ENCODE results near the gene OR1L6.

The OR1L6 gene, protein sequence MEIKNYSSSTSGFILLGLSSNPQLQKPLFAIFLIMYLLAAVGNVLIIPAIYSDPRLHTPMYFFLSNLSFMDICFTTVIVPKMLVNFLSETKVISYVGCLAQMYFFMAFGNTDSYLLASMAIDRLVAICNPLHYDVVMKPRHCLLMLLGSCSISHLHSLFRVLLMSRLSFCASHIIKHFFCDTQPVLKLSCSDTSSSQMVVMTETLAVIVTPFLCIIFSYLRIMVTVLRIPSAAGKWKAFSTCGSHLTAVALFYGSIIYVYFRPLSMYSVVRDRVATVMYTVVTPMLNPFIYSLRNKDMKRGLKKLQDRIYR

DNA sequence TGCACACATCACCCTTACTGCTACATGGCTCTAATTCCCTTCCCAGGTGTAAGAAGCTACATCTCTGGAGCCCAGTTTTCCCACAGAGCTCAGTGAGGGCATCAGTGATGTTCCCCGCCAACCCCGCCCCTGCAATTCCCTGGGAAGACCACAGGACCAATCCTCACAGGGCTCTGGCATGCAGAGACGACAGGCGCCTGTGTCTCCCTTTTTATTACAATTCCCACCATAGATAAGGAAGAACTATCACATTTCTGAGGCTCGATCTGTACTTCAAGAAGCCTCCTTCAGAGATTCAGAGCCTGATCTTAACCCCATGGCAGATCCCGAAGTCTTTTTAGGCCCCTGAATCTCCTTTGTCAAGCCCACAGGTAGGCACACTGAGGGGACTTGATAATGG lies at the start of gene OR1L6:
TSS of gene OR1L6 (plus strand) at position 301 of the 400 bp plus-strand sequence. CDS start 7,545 bp downstream, outside the sequence.
- no peak for DNase-seq

GRCh38 chr9:122695696-122696095 lies 46.4 kb upstream of the OR1L6 start:
- no peak for DNase-seq

DNA sequence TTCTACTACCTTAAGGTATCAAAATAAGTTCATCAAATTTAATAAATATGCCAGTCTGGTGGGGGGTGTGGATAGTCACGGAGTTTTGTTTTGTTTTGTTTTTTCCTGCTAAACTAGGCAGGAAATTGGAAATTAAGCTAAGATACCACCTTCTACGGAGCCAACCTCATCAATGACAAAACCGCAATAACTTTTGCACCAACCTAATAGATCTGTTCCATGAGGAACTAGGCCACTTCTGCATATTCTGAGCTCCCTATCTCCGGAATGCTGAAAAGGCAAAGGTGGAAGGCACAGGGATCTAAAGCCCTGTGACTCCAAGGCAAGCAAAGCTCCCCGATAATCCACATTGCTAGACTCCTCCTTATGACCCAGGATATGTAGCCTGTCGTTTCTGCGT lies 24.1 kb upstream of the OR1L6 start:
- no peak for DNase-seq

GRCh38 chr9:122719218-122719617 lies 22.9 kb upstream of the OR1L6 start:
- no peak for DNase-seq

- DNase-seq, result no peak
Measured at GRCh38 chr9:122723690-122724089, 18.4 kb upstream of the OR1L6 start, which contains the start of gene OR1L4. TSS of gene OR1L4 (plus strand) at chr9:122723990. CDS start at chr9:122723990, 0 bp downstream.

DNA sequence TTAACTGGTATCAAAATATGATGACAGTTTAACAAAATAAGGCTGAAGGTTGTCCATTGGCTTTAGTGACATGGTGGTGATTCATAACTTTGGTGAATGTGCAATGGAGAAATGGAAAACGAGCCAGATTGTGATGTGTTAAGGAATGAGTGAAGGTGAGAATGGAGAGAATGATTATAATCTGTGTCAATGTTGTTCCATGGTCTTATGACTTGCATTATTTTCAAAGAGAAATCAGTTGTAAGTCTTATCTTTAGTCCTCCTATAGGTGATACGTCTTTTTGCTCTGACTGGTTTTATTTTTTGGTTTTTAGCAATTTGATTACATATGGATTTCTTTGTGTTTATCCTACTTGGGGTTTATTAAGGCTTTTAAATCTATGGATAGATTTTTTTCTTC lies 12.7 kb downstream of the OR1L6 start:
- DNase-seq, result no peak

DNA sequence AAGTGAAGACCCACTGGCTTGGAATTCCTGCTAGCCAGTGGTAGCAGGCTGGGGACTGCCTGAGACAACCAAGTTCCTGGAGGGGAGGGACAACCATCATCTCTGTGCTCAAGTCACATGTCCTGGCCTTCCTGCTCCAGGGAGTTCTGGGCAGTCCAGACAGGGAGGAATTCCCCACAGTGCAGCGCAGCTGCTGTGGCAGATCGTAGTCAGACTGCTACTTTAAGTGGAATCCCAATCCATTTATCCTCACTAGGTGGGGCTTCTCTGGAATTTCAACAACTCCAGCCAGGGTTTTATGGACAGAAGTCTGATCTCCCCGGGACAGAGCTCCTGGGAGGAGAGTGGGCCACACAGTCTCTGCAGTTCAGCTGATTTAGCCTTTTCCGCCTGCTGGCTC lies 25.7 kb downstream of the OR1L6 start:
- DNase-seq, result no peak

DNA sequence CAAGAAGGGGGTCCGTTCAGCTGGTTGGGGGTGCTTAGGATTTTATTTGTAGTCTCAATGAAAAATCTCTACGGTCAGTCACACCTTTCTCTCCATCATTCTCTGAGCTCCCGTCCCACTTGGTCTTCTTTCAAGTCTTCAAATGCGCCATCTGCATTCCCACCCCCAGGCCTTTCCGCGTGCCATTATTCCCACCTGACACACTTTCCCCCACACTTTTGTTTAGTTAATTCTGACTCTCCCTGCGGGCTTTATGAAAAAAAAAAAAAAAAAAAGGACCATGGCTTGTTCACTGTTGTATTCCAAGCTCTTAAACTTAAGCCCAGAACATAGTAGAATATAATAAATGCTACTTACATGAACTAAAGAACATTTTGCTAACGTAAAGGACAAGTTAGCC lies 34.9 kb downstream of the OR1L6 start:
- no peak for DNase-seq

DNA sequence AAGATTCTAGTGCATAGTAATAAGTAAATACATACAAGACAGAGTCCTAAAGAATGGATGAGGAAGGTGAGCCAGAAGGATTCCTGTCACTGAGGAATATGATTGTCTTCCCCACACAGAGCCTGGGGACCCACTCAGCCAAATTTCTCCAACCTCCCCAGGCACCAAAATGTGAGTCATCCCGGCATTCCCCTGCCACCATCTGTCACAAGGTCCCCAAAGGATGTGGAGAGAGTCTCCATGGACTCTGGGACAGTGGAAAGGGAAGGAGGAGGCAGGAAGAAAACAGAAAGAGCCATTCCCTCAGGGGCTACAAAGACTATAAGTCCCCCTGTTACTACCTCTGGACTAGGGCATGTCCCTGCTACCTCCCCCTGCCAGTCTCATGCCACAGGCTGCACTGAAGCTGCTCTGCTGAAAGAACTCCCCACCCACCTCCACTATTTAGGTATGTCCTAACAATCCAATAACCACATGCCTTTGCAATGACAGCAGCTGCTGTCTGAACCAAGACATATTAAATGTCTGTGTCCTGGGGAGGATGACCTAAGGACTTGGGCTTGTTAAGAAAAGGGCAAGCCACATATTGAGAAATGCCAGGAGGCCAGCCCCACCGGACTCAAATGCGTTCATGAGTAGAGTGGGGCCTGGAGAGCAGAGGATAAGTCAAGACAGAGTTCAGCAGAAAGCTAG lies 36.0 kb downstream of the OR1L6 start:
- DNase-seq, result no peak

- DNase-seq, result no peak
Measured at GRCh38 chr9:122779181-122779580, 37.1 kb downstream of the OR1L6 start.

- no peak for DNase-seq
Measured at GRCh38 chr9:122780026-122780425, 37.9 kb downstream of the OR1L6 start.

DNA sequence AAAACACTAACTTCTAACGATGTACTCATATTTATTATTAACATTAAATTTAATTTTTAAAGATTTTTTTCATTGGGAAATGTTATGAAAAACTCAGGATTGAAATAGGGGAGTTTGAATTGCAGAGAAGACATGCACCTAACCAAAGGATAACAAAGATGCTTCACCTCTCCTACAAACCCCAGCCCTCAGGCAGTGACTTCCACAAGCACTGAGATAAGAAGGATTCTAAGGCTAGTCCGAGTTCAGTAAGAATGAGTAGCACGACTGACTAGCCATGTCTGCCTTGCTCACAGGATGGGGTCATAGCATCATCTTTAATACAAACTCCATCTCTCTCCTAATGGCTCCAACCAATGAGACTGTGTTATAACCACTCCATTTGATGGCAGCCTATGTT lies 39.6 kb downstream of the OR1L6 start:
- DNase-seq, result no peak

- DNase-seq, result no peak
Measured at GRCh38 chr9:122785269-122785668, 43.2 kb downstream of the OR1L6 start.

- DNase-seq, result no peak
Measured at GRCh38 chr9:122786338-122786737, 44.2 kb downstream of the OR1L6 start.

DNA sequence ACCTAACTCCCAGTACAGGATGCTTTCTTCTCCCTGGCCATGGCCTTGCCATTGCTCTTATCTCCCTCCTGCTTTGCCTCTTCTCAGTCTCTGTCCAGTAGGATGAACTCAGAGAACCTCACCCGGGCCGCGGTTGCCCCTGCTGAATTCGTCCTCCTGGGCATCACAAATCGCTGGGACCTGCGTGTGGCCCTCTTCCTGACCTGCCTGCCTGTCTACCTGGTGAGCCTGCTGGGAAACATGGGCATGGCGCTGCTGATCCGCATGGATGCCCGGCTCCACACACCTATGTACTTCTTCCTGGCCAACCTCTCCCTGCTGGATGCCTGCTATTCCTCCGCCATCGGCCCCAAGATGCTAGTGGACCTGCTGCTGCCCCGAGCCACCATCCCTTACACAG lies 46.7 kb downstream of the OR1L6 start, which contains the start of gene OR5C1:
TSS of gene OR5C1 (plus strand) at position 103 of the 400 bp plus-strand sequence. CDS start at position 103, 0 bp downstream.
- no peak for DNase-seq

GRCh38 chr9:122789256-122790046 lies 47.3 kb downstream of the OR1L6 start:
- no peak for DNase-seq

DNA sequence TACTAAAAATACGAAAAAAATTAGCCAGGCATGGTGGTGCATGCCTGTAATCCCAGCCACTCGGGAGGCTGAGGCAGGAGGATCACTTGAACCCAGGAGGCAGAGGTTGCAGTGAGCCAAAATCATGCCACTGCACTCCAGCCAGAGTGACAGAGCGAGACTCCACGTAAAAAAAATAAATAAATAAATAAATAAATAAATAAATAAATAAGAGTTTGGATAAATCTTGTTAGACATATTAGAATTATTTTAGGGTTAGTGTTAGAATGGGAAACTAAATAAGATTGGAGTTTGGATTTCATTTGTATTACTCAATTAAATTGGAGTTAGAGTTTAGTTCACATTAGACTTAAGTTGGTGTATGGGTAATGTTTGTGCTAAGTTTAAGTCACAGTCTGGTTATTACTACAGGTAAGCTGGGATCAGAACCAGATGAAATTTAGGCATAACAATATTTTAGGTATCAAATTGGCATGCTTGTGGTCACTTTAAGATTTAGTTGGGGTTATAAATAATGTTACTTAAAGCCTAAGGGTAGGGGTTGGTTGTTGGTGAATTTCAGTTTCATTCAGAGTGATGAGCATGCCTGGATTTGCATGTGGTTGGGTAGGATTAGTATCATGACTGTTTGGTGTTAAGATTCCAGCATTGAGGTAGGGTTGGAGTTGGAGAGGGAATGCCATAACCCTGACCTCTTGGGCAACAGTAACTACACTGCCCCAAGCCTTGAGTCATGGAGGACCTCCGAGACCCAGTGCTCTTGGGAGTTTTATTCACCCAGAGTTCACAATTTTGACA lies 50.0 kb downstream of the OR1L6 start:
- no peak for DNase-seq

- no peak for DNase-seq
Measured at GRCh38 chr9:122797316-122798063, 55.4 kb downstream of the OR1L6 start.
